ENCODE results near the gene TREX2.

The TREX2 gene

GRCh38 chrX:153410888-153411254 lies 35.0 kb downstream of the TREX2 start:
- H3K27ac ChIP-seq (replicated peaks) = no peak overlapping the region
- TF ChIP-seq SPI1 (IDR thresholded peaks at IDR 0.05; ENCODE audit: borderline replicate concordance, low read depth) = no peak
- TF ChIP-seq GABPA (IDR thresholded peaks at IDR 0.05; ENCODE audit: low read depth) = no peak
- no peak for TF ChIP-seq CTCF (IDR thresholded peaks at IDR 0.05; ENCODE audit: insufficient read depth, low read length)
- TF ChIP-seq POLR2AphosphoS5 (IDR thresholded peaks at IDR 0.05; ENCODE audit: low read depth) = no peak
- TF ChIP-seq REST (IDR thresholded peaks at IDR 0.05; ENCODE audit: insufficient replicate concordance, low read depth) = no peak
- no peaks in the 10 kb centered on the region for H3K27me3 ChIP-seq (ENCODE audit: insufficient read depth, poor library complexity, severe bottlenecking)
- DNase-seq (ENCODE audit: low read depth in 1 of 2, low spot score in 1 of 2) = no peak
- H3K4me3 ChIP-seq (replicated peaks; ENCODE audit: insufficient read depth, low read length) = no peak overlapping the region

- H3K4me3 ChIP-seq (replicated peaks; ENCODE audit: insufficient read depth, low read length) = no peak overlapping the region
- TF ChIP-seq SPI1 (IDR thresholded peaks at IDR 0.05; ENCODE audit: borderline replicate concordance, low read depth) = no peak
- TF ChIP-seq REST (IDR thresholded peaks at IDR 0.05; ENCODE audit: insufficient replicate concordance, low read depth) = no peak
- no peak for TF ChIP-seq POLR2AphosphoS5 (IDR thresholded peaks at IDR 0.05; ENCODE audit: low read depth)
- DNase-seq (ENCODE audit: low read depth in 1 of 2, low spot score in 1 of 2) = no peak
- no peak overlapping the region for H3K27ac ChIP-seq (replicated peaks)
- H3K27me3 ChIP-seq (ENCODE audit: insufficient read depth, poor library complexity, severe bottlenecking) = no peaks in the 10 kb centered on the region
These were observed 35.5 kb downstream of the TREX2 start for GRCh38 chrX:153410373-153410772.

- DNase-seq (ENCODE audit: low read depth in 1 of 2, low spot score in 1 of 2) = no peak
- H3K27ac ChIP-seq (replicated peaks) = no peak overlapping the region
- H3K27me3 ChIP-seq (ENCODE audit: insufficient read depth, poor library complexity, severe bottlenecking) = no peaks in the 10 kb centered on the region
- TF ChIP-seq REST (IDR thresholded peaks at IDR 0.05; ENCODE audit: insufficient replicate concordance, low read depth) = no peak
- no peak for TF ChIP-seq GABPA (IDR thresholded peaks at IDR 0.05; ENCODE audit: low read depth)
- no peak for TF ChIP-seq CTCF (IDR thresholded peaks at IDR 0.05; ENCODE audit: insufficient read depth, low read length)
- no peak for TF ChIP-seq SPI1 (IDR thresholded peaks at IDR 0.05; ENCODE audit: borderline replicate concordance, low read depth)
- no peak for TF ChIP-seq POLR2AphosphoS5 (IDR thresholded peaks at IDR 0.05; ENCODE audit: low read depth)
- no peak overlapping the region for H3K4me3 ChIP-seq (replicated peaks; ENCODE audit: insufficient read depth, low read length)
These were observed 36.3 kb downstream of the TREX2 start for GRCh38 chrX:153409414-153410101.

Measured in HL-60 (cell line).